Transverse colon (tissue), 4 donors: ENCODE measurements around the gene ARHGAP24. TPM values are rescaled to one million over a fixed set of nuclear protein-coding genes. Genes with fewer than 3 reads are reported as not detected.
A peak's percentile ranks its signal among the peaks of the same experiment; 100 is the strongest.

ENCODE experiments used
- DNase-seq: peaks from one replicate; pipeline ENCODE4 v3.0.0-alpha.2; 2019
- H3K27ac ChIP-seq, 4 donors: fragments of 200-600 bp; sonication (generic); 2 replicates each; pipeline ENCODE4 v1.5.1; 2016 to 2018; ENCODE audit warnings: inconsistent platforms in 4 of 4
- H3K27me3 ChIP-seq: fragments of 200-600 bp; sonication (generic); 2 replicates; pipeline ENCODE4 v1.5.1; 2017; ENCODE audit warnings: inconsistent platforms
- H3K36me3 ChIP-seq, 4 donors: fragments of 200-600 bp; sonication (generic); 2 replicates each; pipeline ENCODE4 v1.5.1; 2017 to 2019; ENCODE audit warnings: inconsistent platforms in 4 of 4
- H3K4me1 ChIP-seq, 4 donors: fragments of 200-600 bp; sonication (generic); 2 replicates each; pipeline ENCODE4 v1.5.1; 2017 to 2020; ENCODE audit warnings: inconsistent platforms in 4 of 4
- H3K4me3 ChIP-seq, 4 donors: fragments of 200-600 bp; sonication (generic); 1 replicate in 1 of 4; 2 replicates in 3 of 4; pipeline versions ENCODE4 v1.5.1 to v1.6.1; 2017 to 2019; ENCODE audit warnings: inconsistent platforms in 4 of 4
- H3K9me3 ChIP-seq, 2 donors: fragments of 200-600 bp; sonication (generic); 2 replicates each; pipeline ENCODE4 v1.5.1; 2017 to 2019; ENCODE audit warnings: inconsistent platforms in 2 of 2
- EP300 ChIP-seq: sonication (generic); formaldehyde crosslinking; IDR thresholded peaks from one replicate; pipeline ENCODE4 v1.6.1; 2017; ENCODE audit warnings: antibody characterized with exemption, low read depth
- POLR2A ChIP-seq: fragments of 450-650 bp; IDR thresholded peaks from one replicate; pipeline ENCODE4 v1.6.1; 2016; ENCODE audit warnings: antibody characterized with exemption, mild to moderate bottlenecking, moderate library complexity
- POLR2AphosphoS5 ChIP-seq, 3 donors: sonication (generic); formaldehyde crosslinking; IDR thresholded peaks; one replicate each; pipeline ENCODE4 v1.6.1; 2016; ENCODE audit warnings: antibody characterized with exemption in 3 of 3
- WGBS, 2 donors: methylation state at CpG; one replicate each; pipeline ENCODE4 v1.1.5; 2018; ENCODE audit warnings: low coverage in 1 of 2; 5-methylcytosine and 5-hydroxymethylcytosine counted together
- in situ Hi-C, 4 donors: fragments of 200-750 bp; cut with MboI; loops; one replicate each; pipeline versions ENCODE4 v1.15.0 to v1.15.1; 2017; ENCODE audit warnings: low sequenced_read_pairs in 3 of 4, low pct_ligation_motif_present in 1 of 4, low pct_unique_long_range_greater_than_20kb in 1 of 4
- intact Hi-C: fragments of 100-400 bp; cut with DNase I; formaldehyde crosslinking; loops from one replicate; pipeline ENCODE4 v1.15.1; 2023; ENCODE audit warnings: low total_unique reads
- total RNA-seq, 4 donors: library from RNA; depleted of rRNA; stranded (reverse); fragments of >200 nt; gene quantifications; one replicate each; pipeline ENCODE4 v1.1.0, GENCODE V29; 2016
- TF ChIP-seq, protein P1 (sequence below), 5 experiments: fragments of 200-600 bp in 3 of 5; fragments of 450-650 bp in 2 of 5; sonication (generic) in 3 of 5; IDR thresholded peaks; 1 replicate in 2 of 5; 2 replicates in 3 of 5; pipeline ENCODE4 v1.5.1; 2016 to 2017; ENCODE audit warnings: antibody characterized with exemption in 5 of 5, inconsistent platforms in 3 of 5, mild to moderate bottlenecking in 2 of 5, moderate library complexity in 1 of 5

Gene ARHGAP24
- total RNA-seq, 4 donors from 2014 or later: 4.2 to 32.0 (median 12.6) TPM

DNA sequence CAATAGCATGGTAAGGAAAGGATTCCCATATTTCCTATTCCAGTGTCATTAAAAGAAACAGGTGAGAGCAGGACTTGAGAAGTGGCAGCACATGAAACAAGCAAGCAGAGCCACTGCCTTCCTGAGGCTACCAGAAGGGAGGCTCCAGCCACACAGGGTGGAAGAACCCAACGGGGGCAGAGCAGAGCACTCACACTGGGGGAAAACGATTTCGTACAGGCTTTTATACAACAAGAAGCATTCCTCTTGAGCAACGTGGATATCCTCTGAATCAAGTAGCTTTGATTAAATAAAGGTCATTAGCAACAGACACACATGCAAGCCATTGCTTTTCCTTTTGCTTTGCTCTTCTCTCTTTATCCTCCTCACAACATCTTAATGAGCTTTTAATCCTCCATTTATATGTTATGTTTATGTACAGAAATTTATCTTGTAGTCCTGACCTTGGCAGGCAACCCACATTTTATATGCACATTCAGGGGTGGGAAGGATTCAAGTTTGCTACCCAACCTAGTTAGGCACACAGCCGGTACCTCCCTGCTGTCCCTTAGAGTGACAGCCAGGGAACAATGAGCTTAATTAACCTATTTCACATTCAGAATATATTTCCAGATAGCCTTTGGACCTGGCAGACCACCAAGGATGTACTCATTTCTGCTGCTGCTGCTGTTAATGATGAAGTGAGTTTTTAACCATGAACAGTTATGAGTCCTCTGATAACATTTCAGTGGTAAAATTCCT lies 202.1 kb downstream of the ARHGAP24 start:
- in situ Hi-C loops: no loop called here
- no peak overlapping the region for H3K27ac ChIP-seq
- 55 to 67% methylated on average over 1 to 5 of the region's 5 CpGs for WGBS, 2 donors

DNA sequence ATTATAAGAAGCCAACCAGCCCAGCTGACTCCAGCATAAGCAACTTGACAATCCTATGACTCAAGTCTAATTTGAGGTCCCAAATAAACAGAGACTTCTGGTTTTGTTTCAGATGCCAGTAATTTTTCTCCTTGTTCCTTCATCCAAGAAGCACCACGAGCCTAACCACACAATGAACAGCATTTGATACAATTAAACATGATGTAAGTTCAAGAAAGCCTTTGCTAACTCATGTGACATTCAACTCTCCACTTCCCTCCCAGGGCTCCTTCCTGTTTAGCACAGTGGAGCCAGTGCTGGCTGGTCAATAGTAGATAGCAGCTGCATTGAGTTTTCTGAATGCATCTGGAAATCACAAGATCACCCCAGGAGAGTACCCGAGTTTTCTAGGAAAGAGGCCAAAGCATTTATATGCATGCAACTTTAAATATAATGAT lies 206.3 kb downstream of the ARHGAP24 start:
- Histone ChIP-seq H3K27ac (peak overlapping the region; percentile 20 to 58 (median 34)), H3K27me3 (no peaks in the 10 kb centered on the region), H3K9me3 (no peaks in the 10 kb centered on the region), H3K36me3 (no peaks in the 10 kb centered on the region), H3K4me3 (no peak overlapping the region), H3K4me1 (peaks cover 0 to 13% (median 0%) of the 10 kb centered on the region in 4 donors)
- in situ Hi-C loops (no loop called here), intact Hi-C loops (no loop called here)
- TF ChIP-seq POLR2A: no peak
- TF ChIP-seq POLR2AphosphoS5 (IDR thresholded peaks at IDR 0.05): peak in 1 of 3 donors; percentile 36
- DNase-seq: peak; percentile 19
- WGBS, 2 donors: 22 to 40% methylated on average over 1 to 2 of the region's 2 CpGs

More for the DNA sequence above, 202.1 kb downstream of the ARHGAP24 start:
- no peaks in the 10 kb centered on the region for H3K9me3 ChIP-seq
- intact Hi-C loops: no loop called here
- DNase-seq: no peak
- peaks cover 0 to 19% (median 0%) of the 10 kb centered on the region in 4 donors for H3K4me1 ChIP-seq
- no peak overlapping the region for H3K4me3 ChIP-seq
- no peak for TF ChIP-seq EP300
- TF ChIP-seq, protein P1, sequence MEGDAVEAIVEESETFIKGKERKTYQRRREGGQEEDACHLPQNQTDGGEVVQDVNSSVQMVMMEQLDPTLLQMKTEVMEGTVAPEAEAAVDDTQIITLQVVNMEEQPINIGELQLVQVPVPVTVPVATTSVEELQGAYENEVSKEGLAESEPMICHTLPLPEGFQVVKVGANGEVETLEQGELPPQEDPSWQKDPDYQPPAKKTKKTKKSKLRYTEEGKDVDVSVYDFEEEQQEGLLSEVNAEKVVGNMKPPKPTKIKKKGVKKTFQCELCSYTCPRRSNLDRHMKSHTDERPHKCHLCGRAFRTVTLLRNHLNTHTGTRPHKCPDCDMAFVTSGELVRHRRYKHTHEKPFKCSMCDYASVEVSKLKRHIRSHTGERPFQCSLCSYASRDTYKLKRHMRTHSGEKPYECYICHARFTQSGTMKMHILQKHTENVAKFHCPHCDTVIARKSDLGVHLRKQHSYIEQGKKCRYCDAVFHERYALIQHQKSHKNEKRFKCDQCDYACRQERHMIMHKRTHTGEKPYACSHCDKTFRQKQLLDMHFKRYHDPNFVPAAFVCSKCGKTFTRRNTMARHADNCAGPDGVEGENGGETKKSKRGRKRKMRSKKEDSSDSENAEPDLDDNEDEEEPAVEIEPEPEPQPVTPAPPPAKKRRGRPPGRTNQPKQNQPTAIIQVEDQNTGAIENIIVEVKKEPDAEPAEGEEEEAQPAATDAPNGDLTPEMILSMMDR (IDR thresholded peaks at IDR 0.05): no peak
- TF ChIP-seq POLR2A: no peak
- no peak for TF ChIP-seq POLR2AphosphoS5 (IDR thresholded peaks at IDR 0.05)
- no peaks in the 10 kb centered on the region for H3K36me3 ChIP-seq
- no peaks in the 10 kb centered on the region for H3K27me3 ChIP-seq

DNA sequence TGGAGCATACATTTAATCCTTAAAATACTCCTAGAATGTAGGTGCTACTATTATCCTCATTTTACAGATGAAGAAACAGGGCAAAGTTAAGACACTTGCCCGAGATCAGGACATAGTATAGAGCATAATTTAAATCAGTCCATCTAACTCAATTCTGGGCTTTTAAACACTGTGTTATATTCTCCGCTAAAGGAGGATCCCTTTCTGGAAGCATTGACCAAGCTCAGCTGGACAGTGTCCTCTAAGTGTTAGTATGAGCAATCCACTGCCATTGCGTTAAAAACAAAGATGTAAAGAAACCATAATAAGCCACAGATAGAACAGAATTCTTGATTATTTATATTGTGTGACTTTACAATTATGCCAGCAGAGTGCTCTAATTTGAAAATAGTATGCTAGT lies 207.0 kb downstream of the ARHGAP24 start:
- TF ChIP-seq POLR2A: no peak
- no peak for TF ChIP-seq EP300
- TF ChIP-seq, protein P1 (IDR thresholded peaks at IDR 0.05): no peak
- no peak for TF ChIP-seq POLR2AphosphoS5 (IDR thresholded peaks at IDR 0.05)
- 84 to 85% methylated on average over 3 of the region's 3 CpGs for WGBS, 2 donors
- Histone ChIP-seq H3K36me3 (no peaks in the 10 kb centered on the region), H3K9me3 (no peaks in the 10 kb centered on the region), H3K27me3 (no peaks in the 10 kb centered on the region), H3K4me3 (no peak overlapping the region), H3K27ac (peak overlapping the region; percentile 13 to 58 (median 34)), H3K4me1 (peaks cover 0 to 12% (median 0%) of the 10 kb centered on the region in 4 donors)
- in situ Hi-C loops (no loop called here), intact Hi-C loops (no loop called here)
- no peak for DNase-seq

DNA sequence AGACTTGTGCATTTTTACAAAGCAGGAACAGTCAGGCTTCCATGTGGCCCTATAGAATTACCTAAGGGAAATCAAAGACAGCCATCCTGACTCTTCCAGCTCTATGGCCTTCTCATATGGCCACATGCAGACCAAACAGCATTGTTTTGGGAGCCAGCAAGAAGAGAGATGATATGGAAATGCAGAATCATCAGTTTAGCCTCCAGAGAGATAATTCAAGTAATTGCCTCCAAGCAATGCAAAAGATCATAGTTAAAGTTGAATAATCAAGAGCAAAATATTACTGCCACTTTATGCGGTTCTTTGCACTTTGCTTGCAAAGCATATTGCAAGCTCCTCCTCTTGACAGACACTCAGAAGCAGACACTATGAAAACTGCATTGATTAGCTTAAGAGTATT lies 207.4 kb downstream of the ARHGAP24 start:
- Histone ChIP-seq H3K9me3 (no peaks in the 10 kb centered on the region), H3K4me1 (peaks cover 0 to 8% (median 0%) of the 10 kb centered on the region in 4 donors), H3K27ac (no peak overlapping the region), H3K4me3 (no peak overlapping the region), H3K36me3 (no peaks in the 10 kb centered on the region), H3K27me3 (no peaks in the 10 kb centered on the region)
- 93% methylated on average over 1 of the region's 1 CpG; no CpG with 5 or more reads in 1 of the 2 donors for WGBS, 2 donors
- TF ChIP-seq EP300 (no peak), POLR2AphosphoS5 (IDR thresholded peaks at IDR 0.05) (no peak), POLR2A (no peak)
- TF ChIP-seq, protein P1 (IDR thresholded peaks at IDR 0.05): no peak
- intact Hi-C loops: no loop called here
- DNase-seq: no peak
- in situ Hi-C loops: no loop called here
